Activated CD4-positive, alpha-beta T cell treated with anti-CD3 and anti-CD28 coated beads, Interleukin-2, amount 10 ng/mL, durations not matched to agents 24 days and 14 days (primary cell): Measurements from ENCODE around the gene RPL28. TPM values are rescaled to one million over a fixed set of nuclear protein-coding genes. Genes with fewer than 3 reads are reported as not detected.
A peak's percentile ranks its signal among the peaks of the same experiment; 100 is the strongest.

Source experiments
- DNase-seq: peaks from one replicate; pipeline ENCODE4 v3.0.0; 2022
- H3K27ac Mint-ChIP-seq: one replicate; pipeline ENCODE4 v1.8.0; 2022; ENCODE audit warnings: mild to moderate bottlenecking, mixed read lengths
- H3K27me3 Mint-ChIP-seq: one replicate; pipeline ENCODE4 v1.8.0; 2022; ENCODE audit warnings: mixed read lengths
- H3K36me3 Mint-ChIP-seq: one replicate; pipeline ENCODE4 v1.8.0; 2022; ENCODE audit warnings: low read depth, mild to moderate bottlenecking, mixed read lengths
- H3K4me1 Mint-ChIP-seq: one replicate; pipeline ENCODE4 v1.8.0; 2021; ENCODE audit warnings: mixed read lengths
- H3K4me3 Mint-ChIP-seq: one replicate; pipeline ENCODE4 v1.8.0; 2022; ENCODE audit warnings: mild to moderate bottlenecking, moderate library complexity, mixed read lengths
- H3K9me3 Mint-ChIP-seq: one replicate; pipeline ENCODE4 v1.8.0; 2021; ENCODE audit warnings: mixed read lengths
- intact Hi-C: fragments of 100-400 bp; cut with micrococcal nuclease; formaldehyde crosslinking; loops from one replicate; pipeline ENCODE4 v1.15.1; 2023
- total RNA-seq: library from RNA; stranded (reverse); gene quantifications from 2 replicates; pipeline ENCODE4 v1.2.3, GENCODE V29; 2022

Gene RPL28
- total RNA-seq, result 1,992 and 2,022 TPM in 2 replicates

- intact Hi-C loops, result loop anchor here (1.0 to 5.0 kb wide), 7 partner anchors 22 to 268 kb away; partner anchors contain the start of genes FIZ1, HSPBP1, KMT5C and PPP6R1
- DNase-seq, result peak; percentile 100
- Mint-ChIP-seq H3K36me3 (peaks cover 63% of the 10 kb centered on the region), H3K27ac (peak within 1 kb of the TSS; percentile 98), H3K4me3 (peak within 1 kb of the TSS; percentile 97), H3K9me3 (peaks cover 6% of the 10 kb centered on the region), H3K27me3 (no peaks in the 10 kb centered on the region), H3K4me1 (peaks cover 52% of the 10 kb centered on the region)
Measured at GRCh38 chr19:55385724-55386492, at the start of gene RPL28. TSS of gene RPL28 (plus strand) at chr19:55385932. CDS start at chr19:55386358, 426 bp downstream.

- intact Hi-C loops, result loop anchor here (10.0 kb wide), 1 partner anchor 789 kb away; the partner anchor contains the start of gene ZNF787
- Mint-ChIP-seq H3K36me3 (peaks cover 2% of the 10 kb centered on the region), H3K4me3 (no peak overlapping the region), H3K4me1 (peaks cover 12% of the 10 kb centered on the region), H3K9me3 (no peaks in the 10 kb centered on the region), H3K27me3 (peaks cover 11% of the 10 kb centered on the region), H3K27ac (no peak overlapping the region)
- no peak for DNase-seq
Measured at GRCh38 chr19:55336101-55336500, 49.6 kb upstream of the RPL28 start.

DNA sequence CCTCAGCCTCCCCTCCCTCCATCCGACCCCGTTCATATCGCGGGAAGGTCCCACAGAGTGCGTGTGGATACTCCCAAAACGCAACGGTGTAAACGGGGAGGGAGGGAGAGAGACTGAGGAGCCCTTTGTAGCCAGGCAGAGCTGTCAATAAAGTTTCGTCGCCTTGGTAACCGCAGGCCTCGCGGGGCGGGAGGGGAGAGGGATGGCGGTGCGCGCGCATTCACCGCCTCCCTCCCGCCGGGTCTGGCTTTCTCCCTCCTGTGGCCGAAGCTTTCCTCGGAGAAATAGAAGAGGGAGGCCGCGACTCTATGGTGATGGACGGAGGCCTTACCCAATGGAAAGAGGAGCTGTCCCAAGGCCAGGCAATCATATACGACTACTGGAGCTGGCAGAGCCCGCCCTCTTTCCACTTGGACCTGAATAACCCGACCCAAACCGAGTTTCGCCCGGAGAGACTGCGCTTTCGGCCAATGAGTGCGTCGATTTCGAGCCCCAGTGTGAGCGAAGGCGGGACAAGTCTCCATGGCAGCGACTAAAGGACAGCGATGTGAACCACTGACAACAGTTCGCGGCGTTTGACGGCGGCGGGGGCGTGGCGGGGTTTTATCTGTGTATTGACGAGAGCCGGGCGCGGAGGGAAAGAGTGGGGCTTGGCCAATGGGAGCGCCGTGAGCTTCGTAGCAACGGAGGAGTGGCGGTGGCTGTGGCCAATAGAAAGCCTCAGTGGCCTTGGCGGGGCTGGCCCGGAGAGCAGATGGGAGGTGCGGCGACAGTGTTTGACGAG is 46.4 kb upstream of the RPL28 start, which contains the start of gene KMT5C:
Gene KMT5C, plus strand, starts transcription at position 772 of the 784 bp plus-strand sequence. CDS start 2,061 bp downstream, outside the sequence.
- peak; percentile 100 for DNase-seq
- H3K27ac Mint-ChIP-seq, result peak within 1 kb of the TSS; percentile 97
- peaks cover 11% of the 10 kb centered on the region for H3K27me3 Mint-ChIP-seq
- H3K36me3 Mint-ChIP-seq, result peaks cover 11% of the 10 kb centered on the region
- no peaks in the 10 kb centered on the region for H3K9me3 Mint-ChIP-seq
- H3K4me1 Mint-ChIP-seq, result peaks cover 16% of the 10 kb centered on the region
- intact Hi-C loops, result loop anchor here (1.0 to 10.0 kb wide), 10 partner anchors 14 to 786 kb away; partner anchors contain the start of genes DNAAF3, FIZ1, HSPBP1 and PPP1R12C
- H3K4me3 Mint-ChIP-seq, result peak within 1 kb of the TSS; percentile 91

- Mint-ChIP-seq H3K4me1 (peaks cover 16% of the 10 kb centered on the region), H3K9me3 (no peaks in the 10 kb centered on the region), H3K27me3 (peaks cover 11% of the 10 kb centered on the region), H3K36me3 (peaks cover 11% of the 10 kb centered on the region), H3K27ac (peak overlapping the region; percentile 97), H3K4me3 (peak overlapping the region; percentile 91)
- intact Hi-C loops, result loop anchor here (1.0 to 10.0 kb wide), 10 partner anchors 13 to 785 kb away; partner anchors contain the start of genes DNAAF3, FIZ1, HSPBP1 and PPP1R12C
- peak; percentile 80 for DNase-seq
Measured at GRCh38 chr19:55339889-55340783, 45.6 kb upstream of the RPL28 start.

DNA sequence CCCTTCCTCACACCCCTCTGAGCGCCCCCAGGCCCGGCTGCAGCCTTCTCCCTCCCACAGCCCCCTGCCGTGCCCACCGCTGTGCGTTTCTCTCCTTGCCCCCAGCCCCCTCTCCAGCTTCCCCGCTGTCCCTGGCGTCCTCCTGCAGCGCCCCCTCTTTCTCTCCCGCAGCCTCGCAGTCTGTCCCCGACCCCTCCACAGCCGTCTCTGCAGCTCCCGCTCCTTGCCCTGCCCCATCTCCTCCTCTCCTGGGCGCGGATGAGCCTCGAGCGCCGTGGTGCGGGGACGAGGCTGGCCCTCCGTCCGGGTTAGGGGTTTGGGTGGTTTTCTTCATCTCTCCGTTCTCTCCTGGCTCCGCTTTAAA is 45.0 kb upstream of the RPL28 start:
- intact Hi-C loops, result no loop called here
- H3K4me3 Mint-ChIP-seq, result peak overlapping the region; percentile 91
- H3K9me3 Mint-ChIP-seq, result no peaks in the 10 kb centered on the region
- peaks cover 11% of the 10 kb centered on the region for H3K27me3 Mint-ChIP-seq
- H3K27ac Mint-ChIP-seq, result peak overlapping the region; percentile 94
- H3K4me1 Mint-ChIP-seq, result peaks cover 16% of the 10 kb centered on the region
- H3K36me3 Mint-ChIP-seq, result peaks cover 11% of the 10 kb centered on the region
- peak; percentile 76 for DNase-seq

DNA sequence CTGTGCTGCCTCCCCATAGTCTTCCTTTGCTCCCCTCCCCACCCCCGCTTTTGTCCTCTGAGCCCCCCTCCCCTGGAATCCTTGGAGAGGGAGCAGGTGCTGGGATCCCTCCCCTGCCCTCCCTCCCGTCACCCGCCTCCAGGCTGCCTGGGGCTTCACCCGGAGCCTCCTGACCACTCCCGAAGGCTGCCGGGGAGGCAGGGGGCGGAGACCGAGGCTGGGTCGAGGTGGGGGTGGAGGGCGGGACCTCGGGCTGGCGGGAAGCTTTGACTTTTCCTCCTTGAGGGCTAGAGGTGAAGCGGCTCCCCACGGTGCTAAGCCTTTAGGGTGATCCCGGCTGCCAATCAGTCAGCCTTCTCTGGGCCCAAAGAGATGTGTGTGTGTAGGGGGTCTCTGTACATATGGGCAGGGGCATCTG is 44.6 kb upstream of the RPL28 start:
- intact Hi-C loops, result no loop called here
- peak overlapping the region; percentile 91 for H3K4me3 Mint-ChIP-seq

GRCh38 chr19:55341595-55342531 is 43.9 kb upstream of the RPL28 start:
- intact Hi-C loops, result no loop called here
- H3K4me1 Mint-ChIP-seq, result peaks cover 16% of the 10 kb centered on the region
- peak overlapping the region; percentile 42 for H3K27ac Mint-ChIP-seq
- H3K36me3 Mint-ChIP-seq, result peaks cover 11% of the 10 kb centered on the region
- H3K4me3 Mint-ChIP-seq, result peak overlapping the region; percentile 69
- H3K27me3 Mint-ChIP-seq, result peaks cover 5% of the 10 kb centered on the region
- no peak for DNase-seq
- H3K9me3 Mint-ChIP-seq, result no peaks in the 10 kb centered on the region

More for the DNA sequence above, 44.6 kb upstream of the RPL28 start:
- Mint-ChIP-seq H3K36me3 (peaks cover 11% of the 10 kb centered on the region), H3K27ac (peak overlapping the region; percentile 94), H3K27me3 (peaks cover 9% of the 10 kb centered on the region), H3K9me3 (no peaks in the 10 kb centered on the region), H3K4me1 (peaks cover 16% of the 10 kb centered on the region)
- peak; percentile 90 for DNase-seq

GRCh38 chr19:55344444-55344843 is 41.3 kb upstream of the RPL28 start:
- no peak for DNase-seq
- H3K4me1 Mint-ChIP-seq, result peaks cover 8% of the 10 kb centered on the region
- intact Hi-C loops, result no loop called here
- H3K9me3 Mint-ChIP-seq, result no peaks in the 10 kb centered on the region
- no peak overlapping the region for H3K4me3 Mint-ChIP-seq
- peaks cover 13% of the 10 kb centered on the region for H3K36me3 Mint-ChIP-seq
- H3K27ac Mint-ChIP-seq, result no peak overlapping the region
- H3K27me3 Mint-ChIP-seq, result no peaks in the 10 kb centered on the region

- H3K36me3 Mint-ChIP-seq, result peaks cover 11% of the 10 kb centered on the region
- no peak overlapping the region for H3K4me3 Mint-ChIP-seq
- no peak for DNase-seq
- no peaks in the 10 kb centered on the region for H3K27me3 Mint-ChIP-seq
- intact Hi-C loops, result no loop called here
- peaks cover 8% of the 10 kb centered on the region for H3K4me1 Mint-ChIP-seq
- no peaks in the 10 kb centered on the region for H3K9me3 Mint-ChIP-seq
- H3K27ac Mint-ChIP-seq, result no peak overlapping the region
Measured at GRCh38 chr19:55345101-55345817, 40.5 kb upstream of the RPL28 start.

- peaks cover 11% of the 10 kb centered on the region for H3K36me3 Mint-ChIP-seq
- H3K4me3 Mint-ChIP-seq, result no peak overlapping the region
- intact Hi-C loops, result no loop called here
- peaks cover under 1% of the 10 kb centered on the region for H3K27me3 Mint-ChIP-seq
- DNase-seq, result no peak
- no peaks in the 10 kb centered on the region for H3K9me3 Mint-ChIP-seq
- H3K4me1 Mint-ChIP-seq, result peaks cover 4% of the 10 kb centered on the region
- no peak overlapping the region for H3K27ac Mint-ChIP-seq
Measured at GRCh38 chr19:55345818-55346724, 39.7 kb upstream of the RPL28 start.
